GM06990 (cell line): ENCODE data around the gene ESR1.
"Not testable (repeated sequence)": the region's sequence is repeated elsewhere in the genome, so short reads cannot be mapped to it uniquely, and the experiment has no call there.

Experiments
- DNase-seq: peaks from one replicate; pipeline ENCODE4 v3.0.0-alpha.2; 2011; ENCODE audit not compliant: insufficient read length; ENCODE audit errors: extremely low read depth
- H3K27me3 ChIP-seq: replicated peaks from 2 replicates; pipeline ENCODE4 v1.6.0; 2011; ENCODE audit warnings: low read length; ENCODE audit not compliant: control insufficient read depth, insufficient read depth
- H3K36me3 ChIP-seq: 2 replicates; pipeline ENCODE4 v1.5.1; 2011; ENCODE audit warnings: low read length; ENCODE audit not compliant: control insufficient read depth, insufficient read depth
- H3K4me3 ChIP-seq: replicated peaks from 2 replicates; pipeline ENCODE4 v1.5.1; 2011; ENCODE audit warnings: low read depth, mild to moderate bottlenecking, control low read depth, low read length
- CTCF ChIP-seq: IDR thresholded peaks from 2 replicates; pipeline ENCODE4 v1.5.1; 2011; ENCODE audit warnings: low read length, control low read depth, mild to moderate bottlenecking, inconsistent platforms; ENCODE audit not compliant: insufficient read depth, poor library complexity, severe bottlenecking

ESR1 gene

DNA sequence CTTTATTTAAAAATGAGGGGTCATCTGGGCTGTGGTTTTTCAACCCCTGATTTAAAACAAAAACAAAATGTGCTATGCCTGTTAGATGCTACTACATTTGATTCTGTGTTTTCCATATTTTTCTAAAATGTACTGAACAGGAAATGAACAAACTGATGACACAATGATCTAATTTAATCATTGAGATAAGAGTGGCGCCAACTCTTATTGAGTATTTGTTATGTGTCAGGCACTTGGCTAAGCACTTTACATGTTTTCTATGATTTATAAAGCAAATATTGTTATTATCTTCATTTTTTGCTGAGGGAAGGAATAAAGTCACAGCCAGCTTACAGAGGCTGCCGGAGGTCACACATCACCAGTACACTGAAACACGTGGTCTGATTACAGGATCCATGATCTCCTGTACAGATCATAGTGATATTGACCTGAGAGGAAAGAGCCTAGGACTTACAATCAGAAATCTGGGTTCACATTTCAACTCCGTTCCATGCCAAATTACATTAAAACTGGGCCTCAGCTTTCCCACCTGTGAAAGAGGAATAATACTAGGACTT, 166.7 kb downstream of the ESR1 start:
- no peak for DNase-seq
- Histone ChIP-seq H3K27me3 (no peaks in the 10 kb centered on the region), H3K4me3 (no peak overlapping the region), H3K36me3 (no peaks in the 10 kb centered on the region)
- no peak for TF ChIP-seq CTCF

DNA sequence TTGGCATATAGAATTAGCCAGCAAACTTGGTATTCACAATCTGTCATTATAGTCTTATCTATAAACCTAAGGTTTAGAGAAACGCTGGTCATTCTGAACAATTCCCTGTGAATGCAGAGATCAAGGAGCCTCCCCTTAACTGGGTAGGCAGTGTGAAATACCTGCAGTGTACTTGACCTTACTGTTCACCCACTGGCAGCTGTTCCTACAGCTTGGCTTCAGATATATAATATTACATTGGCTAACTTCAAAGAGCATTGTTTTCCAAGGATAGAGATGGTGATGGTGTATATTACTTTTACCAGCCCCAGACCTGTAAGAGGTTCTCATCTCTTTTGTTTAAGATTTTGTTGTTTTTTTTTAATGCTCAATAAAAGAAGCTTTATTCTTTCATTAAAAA, 168.3 kb downstream of the ESR1 start:
- no peak for TF ChIP-seq CTCF
- H3K4me3 ChIP-seq = no peak overlapping the region
- H3K27me3 ChIP-seq = no peaks in the 10 kb centered on the region
- H3K36me3 ChIP-seq = no peaks in the 10 kb centered on the region
- no peak for DNase-seq

DNA sequence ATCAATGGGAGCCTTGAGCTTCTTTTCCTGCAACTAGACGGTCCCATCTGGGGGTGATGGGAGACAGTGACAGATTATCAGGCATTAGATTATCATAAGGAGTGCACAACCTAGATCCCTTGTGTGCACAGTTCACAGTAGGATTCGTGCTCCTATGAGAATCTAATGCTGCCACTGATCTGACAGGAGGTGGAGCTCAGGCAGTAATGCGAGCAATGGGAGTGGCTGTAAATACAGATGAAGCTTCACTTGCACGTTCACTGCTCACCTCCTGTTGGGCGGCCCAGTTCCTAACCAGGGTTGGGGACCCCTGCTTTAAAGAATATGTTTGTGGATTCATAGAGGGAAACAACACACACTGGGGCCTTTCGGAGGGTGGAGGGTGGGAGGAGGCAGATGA, 180.7 kb downstream of the ESR1 start:
- not testable (repeated sequence) for H3K36me3 ChIP-seq, DNase-seq, H3K4me3 ChIP-seq

GRCh38 chr6:151992091-151992490, 184.6 kb downstream of the ESR1 start:
- DNase-seq = no peak
- H3K4me3 ChIP-seq = no peak overlapping the region
- no peaks in the 10 kb centered on the region for H3K36me3 ChIP-seq
- TF ChIP-seq CTCF = no peak
- no peaks in the 10 kb centered on the region for H3K27me3 ChIP-seq

More for the DNA sequence above, 180.7 kb downstream of the ESR1 start:
- H3K27me3 ChIP-seq = not testable (repeated sequence)

DNA sequence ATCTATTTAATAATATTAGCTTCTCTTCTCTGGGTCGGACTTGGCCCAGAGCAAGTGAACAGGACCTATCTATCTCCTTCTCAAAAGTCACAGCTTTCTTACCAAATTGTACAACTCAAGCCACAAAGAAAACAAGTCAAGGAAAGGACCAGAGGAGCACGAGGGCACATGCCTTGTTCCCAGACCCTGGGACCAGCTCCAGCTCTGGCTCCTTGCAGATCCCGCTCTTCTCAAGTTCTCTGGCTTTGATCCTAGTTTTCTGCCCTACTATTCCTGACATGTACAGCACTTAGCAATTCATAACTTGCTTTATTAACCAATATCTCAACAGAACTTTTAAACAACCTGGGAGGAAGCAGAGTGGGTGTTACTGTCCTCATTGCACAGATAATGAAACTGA, 185.9 kb downstream of the ESR1 start:
- TF ChIP-seq CTCF = no peak
- no peaks in the 10 kb centered on the region for H3K36me3 ChIP-seq
- H3K4me3 ChIP-seq = no peak overlapping the region
- H3K27me3 ChIP-seq = no peaks in the 10 kb centered on the region
- DNase-seq = no peak

DNA sequence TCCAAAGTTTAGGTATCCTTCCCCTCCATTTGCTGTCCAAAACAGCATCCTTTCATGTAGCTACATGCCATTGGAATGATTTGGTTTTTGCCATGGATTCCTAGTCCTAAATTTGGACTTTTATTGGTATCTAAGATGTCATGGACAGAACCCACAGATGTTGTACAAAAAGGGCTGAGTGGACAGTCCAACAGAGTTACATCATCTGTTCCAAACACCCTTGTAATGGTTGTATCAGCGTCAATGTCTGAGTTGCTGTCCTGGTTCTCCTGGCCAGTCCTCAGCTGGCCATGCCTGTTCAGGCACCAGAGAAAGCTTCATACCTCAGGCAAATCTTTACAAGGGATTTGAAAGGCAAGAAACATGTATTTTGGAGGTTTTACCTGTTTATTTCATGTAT, 191.3 kb downstream of the ESR1 start:
- H3K27me3 ChIP-seq = no peaks in the 10 kb centered on the region; the same call in 1 of the 2 replicates
- no peak for DNase-seq
- H3K36me3 ChIP-seq = no peaks in the 10 kb centered on the region
- no peak for TF ChIP-seq CTCF
- no peak overlapping the region for H3K4me3 ChIP-seq
